IMR-90 (cell line): ENCODE results near the gene CUX1. TPM values are rescaled to one million over a fixed set of nuclear protein-coding genes. Genes with fewer than 3 reads are reported as not detected.

Experiments used
- ATAC-seq: fragments of 200-7000 bp; cut with Tn5 transposase; 2 replicates; pipeline ENCODE4 v1.9.1; 2020; ENCODE audit warnings: low read depth, mild to moderate bottlenecking, moderate library complexity
- BruUV-seq: library from RNA; stranded (reverse); fragments of 400-500 nt; replicated peaks from 2 replicates; lab custom pipeline; 2021; lab: Mats Ljungman, UMichigan
- CTCF ChIA-PET: fragments of 300-600 bp; formaldehyde crosslinking; extraction: SDS; loops from one replicate; lab custom pipeline; 2021; ENCODE audit warnings: antibody characterized with exemption; lab: Yijun Ruan, JAX
- POLR2A ChIA-PET: fragments of 300-600 bp; sonication (Branson Sonifier 250); formaldehyde crosslinking; loops from one replicate; lab custom pipeline; 2022; ENCODE audit warnings: antibody characterized with exemption; ENCODE audit not compliant: unreplicated experiment; lab: Charles Lee
- DNase-seq: peaks from one replicate; pipeline ENCODE4 v3.0.0; 2013
- H2AFZ ChIP-seq: replicated peaks from 2 replicates; pipeline ENCODE3; 2013; ENCODE audit warnings: low read length, mild to moderate bottlenecking; ENCODE audit not compliant: poor library complexity
- H2AK5ac ChIP-seq: 2 replicates; pipeline ENCODE4 v1.6.1; 2013; ENCODE audit warnings: low read depth, low read length, inconsistent platforms
- H2AK9ac ChIP-seq: replicated peaks from 2 replicates; pipeline ENCODE3; 2013; ENCODE audit warnings: mild to moderate bottlenecking, low read depth, low read length, moderate library complexity; ENCODE audit not compliant: poor library complexity
- H2BK120ac ChIP-seq: 2 replicates; pipeline ENCODE4 v1.6.1; 2013; ENCODE audit warnings: low read depth, low read length, inconsistent platforms
- H2BK15ac ChIP-seq: 3 replicates; pipeline ENCODE4 v1.6.1; 2013; ENCODE audit warnings: low read depth, low read length, inconsistent platforms
- H2BK20ac ChIP-seq: 2 replicates; pipeline ENCODE4 v1.6.1; 2013; ENCODE audit warnings: low read depth, mild to moderate bottlenecking, inconsistent platforms, low read length, moderate library complexity
- H2BK5ac ChIP-seq: 2 replicates; pipeline ENCODE4 v1.6.1; 2013; ENCODE audit warnings: mild to moderate bottlenecking, low read depth, low read length, inconsistent platforms; ENCODE audit not compliant: poor library complexity, severe bottlenecking
- H3K14ac ChIP-seq: replicated peaks from 2 replicates; pipeline ENCODE4 v1.6.1; 2013; ENCODE audit warnings: low read depth, low read length, inconsistent platforms
- H3K18ac ChIP-seq: 2 replicates; pipeline ENCODE4 v1.6.1; 2013; ENCODE audit warnings: low read depth, low read length, control low read depth
- H3K23ac ChIP-seq: 2 replicates; pipeline ENCODE4 v1.6.1; 2013; ENCODE audit warnings: low read depth, low read length, inconsistent platforms
- H3K27ac ChIP-seq: 2 replicates; pipeline ENCODE4 v1.5.1; 2013; ENCODE audit warnings: mild to moderate bottlenecking, control low read depth, low read length; ENCODE audit not compliant: insufficient read depth
- H3K27me3 ChIP-seq: 2 replicates; pipeline ENCODE4 v1.6.1; 2013; ENCODE audit warnings: low read length; ENCODE audit not compliant: control insufficient read depth, insufficient read depth
- H3K36me3 ChIP-seq: 2 replicates; pipeline ENCODE4 v1.6.1; 2013; ENCODE audit warnings: low read length, mixed read lengths; ENCODE audit not compliant: control insufficient read depth, insufficient read depth
- H3K4ac ChIP-seq: 2 replicates; pipeline ENCODE4 v1.6.1; 2013; ENCODE audit warnings: low read depth, low read length, inconsistent platforms
- H3K4me1 ChIP-seq: 2 replicates; pipeline ENCODE4 v1.6.1; 2013; ENCODE audit warnings: low read length, mixed read lengths; ENCODE audit not compliant: control insufficient read depth, insufficient read depth
- H3K4me2 ChIP-seq: 2 replicates; pipeline ENCODE4 v1.6.1; 2013; ENCODE audit warnings: low read depth, mild to moderate bottlenecking, control low read depth, low read length, moderate library complexity
- H3K4me3 ChIP-seq: 2 replicates; pipeline ENCODE4 v1.5.1; 2013; ENCODE audit warnings: low read depth, mild to moderate bottlenecking, control low read depth, low read length, moderate library complexity; ENCODE audit not compliant: insufficient read depth
- H3K56ac ChIP-seq: 2 replicates; pipeline ENCODE4 v1.6.1; 2013; ENCODE audit warnings: low read length, inconsistent platforms; ENCODE audit not compliant: insufficient read depth; ENCODE audit errors: extremely low read depth
- H3K79me1 ChIP-seq, 2 experiments: 2 replicates each; pipeline ENCODE4 v1.6.1; 2013; ENCODE audit warnings: low read length in 2 of 2, inconsistent platforms in 1 of 2, low read depth in 1 of 2
- H3K9ac ChIP-seq: 2 replicates; pipeline ENCODE4 v1.6.1; 2013; ENCODE audit warnings: low read depth, low read length, control low read depth
- H3K9me1 ChIP-seq: 2 replicates; pipeline ENCODE4 v1.6.1; 2013; ENCODE audit warnings: low read length, inconsistent platforms; ENCODE audit not compliant: insufficient read depth
- H3K9me3 ChIP-seq: 2 replicates; pipeline ENCODE4 v1.6.1; 2013; ENCODE audit warnings: low read length; ENCODE audit not compliant: control insufficient read depth, insufficient read depth
- H4K20me1 ChIP-seq: 2 replicates; pipeline ENCODE4 v1.6.1; 2013; ENCODE audit warnings: low read length, inconsistent platforms; ENCODE audit not compliant: insufficient read depth
- H4K5ac ChIP-seq: 2 replicates; pipeline ENCODE4 v1.6.1; 2013; ENCODE audit warnings: mild to moderate bottlenecking, low read depth, low read length, control low read depth
- H4K8ac ChIP-seq, 2 experiments: 2 replicates each; pipeline ENCODE4 v1.6.1; 2013; ENCODE audit warnings: low read depth in 2 of 2, low read length in 2 of 2, control low read depth in 1 of 2, inconsistent platforms in 1 of 2
- H4K91ac ChIP-seq: 2 replicates; pipeline ENCODE4 v1.6.1; 2013; ENCODE audit warnings: low read depth, low read length, inconsistent platforms; ENCODE audit not compliant: insufficient read depth
- CEBPB ChIP-seq: IDR thresholded peaks from 2 replicates; pipeline ENCODE4 v1.6.1; 2012; ENCODE audit warnings: low read depth, low read length, improper control_type of control experiment
- MAFK ChIP-seq: IDR thresholded peaks from 2 replicates; pipeline ENCODE4 v1.6.1; 2012; ENCODE audit warnings: low read depth, low read length, improper control_type of control experiment
- WGBS, 2 experiments: methylation state at CpG; one replicate each; pipeline versions ENCODE4 v1.1.5 to v1.1.7; 2013; ENCODE audit warnings: missing lambda C conversion rate in 2 of 2; ENCODE audit not compliant: insufficient read length in 1 of 2; ENCODE audit errors: extremely low coverage in 2 of 2; 5-methylcytosine and 5-hydroxymethylcytosine counted together
- dilution Hi-C: fragments of 300-500 bp; cut with HindIII; formaldehyde crosslinking; loops from one replicate; pipeline ENCODE4 v1.14.3; 2018; ENCODE audit warnings: low sequenced_read_pairs; ENCODE audit not compliant: unreplicated experiment
- in situ Hi-C: fragments of 300-500 bp; cut with MboI; formaldehyde crosslinking; loops from 3 replicates; pipeline ENCODE4 v1.14.3; 2019; ENCODE audit warnings: low sequenced_read_pairs, inconsistent platforms, mixed read lengths
- intact Hi-C: fragments of 100-400 bp; cut with micrococcal nuclease; formaldehyde crosslinking; loops from 2 replicates; pipeline ENCODE4 v1.10.0; 2022
- polyA plus RNA-seq, 3 experiments: library from polyadenylated mRNA; depleted of rRNA; stranded (reverse); fragments of >200 nt; gene quantifications; 2 replicates each; pipeline ENCODE4 v1.2.3, GENCODE V29; 2012; ENCODE audit warnings: low replicate concordance in 1 of 3
- total RNA-seq: library from RNA; depleted of rRNA; stranded (reverse); fragments of >200 nt; gene quantifications from 2 replicates; pipeline ENCODE4 v1.2.3, GENCODE V29; 2012

The CUX1 gene
- total and polyA plus RNA-seq, 2 of the 4 experiments (the other 2 are of a cell fraction) = 19.7 to 46.4 TPM

DNA sequence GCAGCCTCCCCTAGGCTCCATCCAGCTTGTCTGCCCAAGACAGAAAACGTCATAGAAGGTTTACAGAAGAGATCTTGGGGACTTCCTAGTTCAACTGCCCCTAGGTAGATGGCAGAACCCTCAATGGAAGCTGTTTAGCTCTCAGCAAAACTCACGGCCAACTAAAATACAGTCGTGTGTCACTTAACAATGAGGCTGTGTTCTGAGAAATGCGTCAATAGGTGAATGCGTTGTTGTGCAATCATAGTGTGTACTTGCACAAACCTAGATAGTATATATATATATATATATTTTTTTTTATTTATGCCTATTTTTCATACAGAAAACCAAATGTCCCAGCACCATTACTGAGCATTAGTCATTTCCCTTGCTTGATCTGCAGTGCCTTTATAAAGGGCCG is 368.9 kb downstream of the CUX1 start:
- Histone ChIP-seq H3K18ac (no peak overlapping the region), H3K36me3 (peaks cover 47% of the 10 kb centered on the region), H4K8ac (no peak overlapping the region), H3K27me3 (no peaks in the 10 kb centered on the region), H3K9ac (no peak overlapping the region), H3K4me2 (no peak overlapping the region), H2BK20ac (no peak overlapping the region), H2BK15ac (no peak overlapping the region), H3K4me3 (no peak overlapping the region), H2BK120ac (no peak overlapping the region), H3K4me1 (no peaks in the 10 kb centered on the region), H3K9me1 (peaks cover 7% of the 10 kb centered on the region; the same call in 1 of the 2 replicates), H4K91ac (no peak overlapping the region), H3K56ac (no peak overlapping the region), H3K27ac (no peak overlapping the region), H3K23ac (no peak overlapping the region), H2AK5ac (no peak overlapping the region), H2BK5ac (no peak overlapping the region), H2AK9ac (peak overlapping the region; percentile 34), H3K14ac (no peak overlapping the region), H2AFZ (no peak overlapping the region), H3K9me3 (no peaks in the 10 kb centered on the region), H3K79me1 (no peaks in the 10 kb centered on the region), H4K20me1 (no peaks in the 10 kb centered on the region; the same call in 1 of the 2 replicates), H4K5ac (no peak overlapping the region), H3K4ac (no peak overlapping the region)
- no peak for TF ChIP-seq MAFK
- peak; percentile 66 for TF ChIP-seq CEBPB
- intact Hi-C loops = no loop called here
- WGBS, 2 experiments = no CpG with 5 or more reads among the region's 6 CpGs
- CTCF ChIA-PET = no interaction called here
- POLR2A ChIA-PET = no interaction called here
- BruUV-seq = no TSS peak
- DNase-seq (no peak), ATAC-seq (no peak)
- in situ Hi-C loops = no loop called here
- dilution Hi-C loops = no loop called here
